IMR-90 (cell line): ENCODE measurements around the gene CFAP299.

ENCODE experiments used
- CEBPB ChIP-seq: IDR thresholded peaks from 2 replicates; pipeline ENCODE4 v1.6.1; 2012; ENCODE audit warnings: low read depth, low read length, improper control_type of control experiment
- CHD1 ChIP-seq: IDR thresholded peaks from 2 replicates; pipeline ENCODE4 v1.6.1; 2012; ENCODE audit warnings: low read depth, low read length, improper control_type of control experiment
- CTCF ChIP-seq: conservative IDR thresholded peaks from 2 replicates; pipeline ENCODE4 v1.5.1; 2012; ENCODE audit warnings: mild to moderate bottlenecking, low read depth, low read length, improper control_type of control experiment
- RFX5 ChIP-seq: IDR thresholded peaks from 2 replicates; pipeline ENCODE4 v1.8.0; 2012; ENCODE audit warnings: low read depth, mild to moderate bottlenecking, low read length, moderate library complexity
- USF2 ChIP-seq: fragments of 150-350 bp; IDR thresholded peaks from 2 replicates; pipeline ENCODE4 v1.6.1; 2017; ENCODE audit warnings: mild to moderate bottlenecking, antibody characterized with exemption, low read length, low read depth

GRCh38 chr4:80809039-80809729, 473.7 kb downstream of the CFAP299 start:
- TF ChIP-seq CHD1, result no peak
- no peak for TF ChIP-seq CEBPB
- TF ChIP-seq CTCF, result no peak
- no peak for TF ChIP-seq RFX5
- TF ChIP-seq USF2, result no peak
